Left lung (tissue), 10 donors: ENCODE results near the gene SERPINC1. TPM values are rescaled to one million over a fixed set of nuclear protein-coding genes. Genes with fewer than 3 reads are reported as not detected.

Experiments
- ATAC-seq: fragments of 200-7000 bp; cut with Tn5 transposase; one replicate; pipeline ENCODE4 v1.9.1; 2020; ENCODE audit warnings: moderate library complexity
- DNase-seq, 4 donors: peaks; one replicate each; pipeline ENCODE4 v3.0.0-alpha.2; 2013 to 2020
- H3K27ac ChIP-seq, 2 donors: fragments of 200-600 bp; sonication (generic) in 1 of 2; one replicate each; pipeline versions ENCODE4 v1.5.0 to v1.8.0; 2020 to 2021
- H3K27me3 ChIP-seq, 2 donors: fragments of 200-600 bp; sonication (generic) in 1 of 2; one replicate each; pipeline versions ENCODE4 v1.5.0 to v1.8.0; 2020 to 2021
- H3K36me3 ChIP-seq, 2 donors: fragments of 200-600 bp; sonication (generic) in 1 of 2; one replicate each; pipeline versions ENCODE4 v1.5.0 to v1.8.0; 2020 to 2021
- H3K4me1 ChIP-seq, 2 donors: fragments of 200-600 bp; one replicate each; pipeline ENCODE4 v1.8.0; 2021
- H3K4me3 ChIP-seq, 2 donors: fragments of 200-600 bp; sonication (generic) in 1 of 2; one replicate each; pipeline versions ENCODE4 v1.5.0 to v1.8.0; 2020 to 2021; ENCODE audit warnings: mild to moderate bottlenecking in 1 of 2
- H3K9me3 ChIP-seq, 2 donors: fragments of 200-600 bp; sonication (generic) in 1 of 2; one replicate each; pipeline versions ENCODE4 v1.5.0 to v1.8.0; 2020 to 2021
- intact Hi-C, 2 donors: fragments of 100-400 bp; cut with DNase I; formaldehyde crosslinking; loops; one replicate each; pipeline versions ENCODE4 v1.11.2 to v1.14.2; 2022
- polyA plus RNA-seq, 6 donors: library from polyadenylated mRNA; unstranded; fragments of 120-200 nt; gene quantifications; one replicate each; pipeline ENCODE4 v1.2.1, GENCODE V29; 2013; ENCODE audit not compliant: insufficient read length in 6 of 6
- total RNA-seq, 2 donors: library from RNA; stranded (reverse); fragmentation: NEBNext Ultra II Directional; extraction: Animal tissue kit (Norgen Biotek cat#: 25700); gene quantifications; one replicate each; pipeline ENCODE4 v1.2.1, GENCODE V29; 2021
- TF ChIP-seq, protein P1 (sequence below), 2 donors: fragments of 200-600 bp; sonication (generic) in 1 of 2; IDR thresholded peaks; one replicate each; pipeline versions ENCODE4 v1.5.0 to v1.8.0; 2021; ENCODE audit warnings: antibody characterized with exemption in 2 of 2
- donor health status: DM: no; HTN: yes; CAD: no.
- donor health status: DM: no; HTN: no; CAD: no.

The SERPINC1 gene
- total and polyA plus RNA-seq, 8 donors: 0.13 to 0.54 (median 0.43) TPM; not detected in 1

DNA sequence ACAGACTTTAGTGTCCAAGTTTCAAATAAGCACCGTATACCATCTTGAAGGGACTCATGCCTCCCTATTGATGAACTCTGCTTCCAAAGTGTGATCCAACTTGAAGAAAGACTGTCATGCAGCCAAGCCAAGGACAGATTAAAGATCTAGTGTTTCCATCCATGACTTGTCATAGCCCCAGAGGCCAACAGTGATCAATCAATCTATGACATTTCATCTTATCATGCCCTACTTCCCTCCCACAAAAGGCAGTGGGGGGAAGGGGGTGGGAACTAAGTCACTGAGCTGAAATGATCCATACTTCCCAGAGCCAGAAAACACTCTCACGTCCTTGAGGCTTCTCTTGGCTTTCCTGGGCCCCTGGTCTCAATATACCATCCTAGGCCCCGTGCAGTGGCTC, 4.0 kb downstream of the SERPINC1 start:
- TF ChIP-seq, protein P1, sequence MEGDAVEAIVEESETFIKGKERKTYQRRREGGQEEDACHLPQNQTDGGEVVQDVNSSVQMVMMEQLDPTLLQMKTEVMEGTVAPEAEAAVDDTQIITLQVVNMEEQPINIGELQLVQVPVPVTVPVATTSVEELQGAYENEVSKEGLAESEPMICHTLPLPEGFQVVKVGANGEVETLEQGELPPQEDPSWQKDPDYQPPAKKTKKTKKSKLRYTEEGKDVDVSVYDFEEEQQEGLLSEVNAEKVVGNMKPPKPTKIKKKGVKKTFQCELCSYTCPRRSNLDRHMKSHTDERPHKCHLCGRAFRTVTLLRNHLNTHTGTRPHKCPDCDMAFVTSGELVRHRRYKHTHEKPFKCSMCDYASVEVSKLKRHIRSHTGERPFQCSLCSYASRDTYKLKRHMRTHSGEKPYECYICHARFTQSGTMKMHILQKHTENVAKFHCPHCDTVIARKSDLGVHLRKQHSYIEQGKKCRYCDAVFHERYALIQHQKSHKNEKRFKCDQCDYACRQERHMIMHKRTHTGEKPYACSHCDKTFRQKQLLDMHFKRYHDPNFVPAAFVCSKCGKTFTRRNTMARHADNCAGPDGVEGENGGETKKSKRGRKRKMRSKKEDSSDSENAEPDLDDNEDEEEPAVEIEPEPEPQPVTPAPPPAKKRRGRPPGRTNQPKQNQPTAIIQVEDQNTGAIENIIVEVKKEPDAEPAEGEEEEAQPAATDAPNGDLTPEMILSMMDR (IDR thresholded peaks at IDR 0.05): no peak
- no peaks in the 10 kb centered on the region for H3K27me3 ChIP-seq
- H3K27ac ChIP-seq: no peak overlapping the region
- H3K36me3 ChIP-seq: no peaks in the 10 kb centered on the region
- no peaks in the 10 kb centered on the region for H3K9me3 ChIP-seq
- H3K4me1 ChIP-seq: no peaks in the 10 kb centered on the region
- intact Hi-C loops: no loop called here
- DNase-seq (no peak), ATAC-seq (no peak)
- H3K4me3 ChIP-seq: no peak overlapping the region

DNA sequence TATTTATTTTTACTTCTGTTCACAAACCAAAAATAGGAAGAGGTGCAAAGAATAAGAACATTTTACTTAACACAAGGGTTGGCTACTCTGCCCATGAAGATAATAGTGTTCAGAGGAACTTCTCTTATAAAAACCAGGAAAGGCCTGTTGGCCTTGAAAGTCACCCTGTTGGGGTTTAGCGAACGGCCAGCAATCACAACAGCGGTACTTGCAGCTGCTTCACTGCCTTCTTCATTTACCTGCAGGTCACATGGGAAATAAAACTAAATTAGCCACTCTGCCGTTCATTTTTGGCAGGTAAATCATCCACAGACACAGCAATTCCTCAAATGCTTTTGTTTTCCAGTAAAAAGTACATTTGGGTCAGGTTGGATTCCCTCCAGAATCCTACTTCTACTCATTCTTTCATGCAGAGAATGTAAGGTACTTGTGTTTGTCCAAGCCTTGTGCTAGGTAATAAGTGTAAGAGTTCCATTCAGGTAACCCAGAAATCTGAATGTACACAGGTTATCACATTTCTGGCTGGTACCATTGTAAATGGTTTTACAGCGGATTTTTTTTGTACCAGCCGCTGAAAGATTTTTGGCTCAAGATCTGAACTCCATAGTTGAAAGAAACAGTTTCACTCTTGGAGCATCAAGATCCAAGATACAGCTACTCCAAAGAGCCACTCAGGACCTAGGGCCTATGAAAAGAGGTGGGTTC, 13.1 kb downstream of the SERPINC1 start:
- Histone ChIP-seq H3K27me3 (no peaks in the 10 kb centered on the region), H3K9me3 (no peaks in the 10 kb centered on the region), H3K4me3 (no peak overlapping the region), H3K4me1 (peaks cover 0 to 7% of the 10 kb centered on the region in 2 donors), H3K36me3 (no peaks in the 10 kb centered on the region), H3K27ac (no peak overlapping the region)
- TF ChIP-seq, protein P1 (IDR thresholded peaks at IDR 0.05): no peak
- DNase-seq (peak in 2 of 4 donors; percentile 8 to 35), ATAC-seq (peak; percentile 33)
- intact Hi-C loops: no loop called here

DNA sequence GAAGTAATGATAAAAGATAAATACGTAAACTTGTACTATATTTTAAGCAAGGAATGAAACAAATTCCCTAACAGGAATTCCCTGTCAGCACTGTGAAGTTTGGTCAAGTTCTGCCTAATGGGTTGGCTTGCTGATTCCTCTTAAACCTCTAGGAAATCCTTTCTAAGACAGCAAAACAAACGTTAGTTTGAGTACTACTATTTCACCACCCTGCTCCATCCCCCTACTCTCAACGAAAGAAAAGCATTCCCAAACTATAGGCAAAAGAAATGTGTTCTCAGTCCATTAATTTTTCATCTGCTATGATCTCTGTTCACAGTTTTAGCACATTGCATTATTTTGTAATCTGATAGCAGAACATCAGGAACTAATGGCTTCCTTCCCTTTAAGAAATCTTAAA, 16.1 kb downstream of the SERPINC1 start:
- Histone ChIP-seq H3K4me3 (no peak overlapping the region), H3K4me1 (peaks cover 0 to 7% of the 10 kb centered on the region in 2 donors), H3K36me3 (no peaks in the 10 kb centered on the region), H3K27me3 (no peaks in the 10 kb centered on the region), H3K9me3 (no peaks in the 10 kb centered on the region), H3K27ac (no peak overlapping the region)
- DNase-seq: no peak
- ATAC-seq: no peak
- intact Hi-C loops: no loop called here
- TF ChIP-seq, protein P1 (IDR thresholded peaks at IDR 0.05): no peak

DNA sequence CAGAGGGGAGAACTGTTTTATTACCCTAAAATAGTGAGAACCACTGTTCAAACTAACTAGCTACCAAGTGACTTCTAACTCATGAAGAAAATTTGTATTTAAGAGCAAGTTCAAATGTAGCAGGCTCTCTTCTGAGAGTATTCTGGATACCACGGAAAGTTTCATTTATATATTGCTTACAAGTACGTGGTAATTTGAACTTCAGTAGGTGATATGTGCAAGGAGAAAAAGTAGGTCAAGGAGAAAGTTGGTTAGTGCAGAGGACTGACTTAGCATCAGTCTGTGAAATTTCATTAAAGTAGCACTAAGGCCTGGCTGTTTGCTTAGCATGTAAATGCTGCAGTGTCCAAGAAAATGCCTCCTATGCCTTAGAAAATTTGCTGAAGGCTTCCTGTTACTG, 16.7 kb downstream of the SERPINC1 start:
- intact Hi-C loops: no loop called here
- H3K27me3 ChIP-seq: no peaks in the 10 kb centered on the region
- H3K9me3 ChIP-seq: no peaks in the 10 kb centered on the region
- no peak overlapping the region for H3K27ac ChIP-seq
- DNase-seq (no peak), ATAC-seq (no peak)
- H3K4me3 ChIP-seq: no peak overlapping the region
- TF ChIP-seq, protein P1 (IDR thresholded peaks at IDR 0.05): no peak
- no peaks in the 10 kb centered on the region for H3K36me3 ChIP-seq
- peaks cover 0 to 7% of the 10 kb centered on the region in 2 donors for H3K4me1 ChIP-seq

DNA sequence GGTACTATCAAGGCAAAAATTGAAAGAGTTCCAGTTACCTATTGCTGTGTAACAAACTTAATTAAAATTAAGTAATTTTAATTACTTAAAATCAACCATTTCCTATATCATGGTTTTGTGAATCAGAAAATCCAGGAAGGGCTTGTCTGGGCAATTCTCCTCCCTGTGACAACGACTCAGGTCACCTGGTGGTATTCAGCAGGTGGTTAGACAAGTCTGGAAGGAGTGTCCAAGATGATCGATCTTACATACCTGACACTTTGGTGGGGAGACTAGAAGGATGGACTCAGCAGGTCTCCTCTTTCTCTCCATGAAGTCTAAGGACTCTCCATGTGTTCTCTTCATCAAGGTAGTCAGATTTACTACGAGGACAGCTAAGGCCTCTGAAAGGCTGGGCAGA, 22.9 kb downstream of the SERPINC1 start:
- intact Hi-C loops: no loop called here
- DNase-seq (no peak), ATAC-seq (no peak)
- no peak overlapping the region for H3K27ac ChIP-seq
- H3K9me3 ChIP-seq: no peaks in the 10 kb centered on the region
- H3K4me1 ChIP-seq: no peaks in the 10 kb centered on the region
- TF ChIP-seq, protein P1 (IDR thresholded peaks at IDR 0.05): no peak
- no peak overlapping the region for H3K4me3 ChIP-seq
- H3K27me3 ChIP-seq: no peaks in the 10 kb centered on the region
- H3K36me3 ChIP-seq: no peaks in the 10 kb centered on the region
